Bronchial epithelial cell (primary cell): ENCODE results near the gene LCTL. TPM values are rescaled to one million over a fixed set of nuclear protein-coding genes. Genes with fewer than 3 reads are reported as not detected.

Source experiments
- DNase-seq: peaks from one replicate; pipeline ENCODE4 v3.0.0-alpha.2; 2010; ENCODE audit warnings: low read depth
- FAIRE-seq: peaks from 2 replicates; lab custom pipeline; 2011; peaks lifted over from hg19 to GRCh38; lab: Jason Lieb, UNC
- H3K27me3 ChIP-seq: 2 replicates; pipeline ENCODE4 v1.5.1; 2011; ENCODE audit warnings: low read length; ENCODE audit not compliant: control insufficient read depth, insufficient read depth
- H3K36me3 ChIP-seq: 2 replicates; pipeline ENCODE4 v1.5.1; 2011; ENCODE audit warnings: low read length; ENCODE audit not compliant: control insufficient read depth, insufficient read depth
- H3K4me3 ChIP-seq: 2 replicates; pipeline ENCODE4 v1.5.1; 2011; ENCODE audit warnings: mild to moderate bottlenecking, low read depth, low read length, control low read depth
- CTCF ChIP-seq: IDR thresholded peaks from 2 replicates; pipeline ENCODE4 v1.5.1; 2011; ENCODE audit warnings: mild to moderate bottlenecking, moderate library complexity, low read length, control low read depth, inconsistent platforms; ENCODE audit not compliant: insufficient read depth, severe bottlenecking
- total RNA-seq: library from RNA; depleted of rRNA; stranded (reverse); fragments of >200 nt; gene quantifications from 2 replicates; pipeline ENCODE4 v1.2.1, GENCODE V29; 2014

The LCTL gene
- total RNA-seq, 1 donor from 2014 or later: 0.26 TPM

DNA sequence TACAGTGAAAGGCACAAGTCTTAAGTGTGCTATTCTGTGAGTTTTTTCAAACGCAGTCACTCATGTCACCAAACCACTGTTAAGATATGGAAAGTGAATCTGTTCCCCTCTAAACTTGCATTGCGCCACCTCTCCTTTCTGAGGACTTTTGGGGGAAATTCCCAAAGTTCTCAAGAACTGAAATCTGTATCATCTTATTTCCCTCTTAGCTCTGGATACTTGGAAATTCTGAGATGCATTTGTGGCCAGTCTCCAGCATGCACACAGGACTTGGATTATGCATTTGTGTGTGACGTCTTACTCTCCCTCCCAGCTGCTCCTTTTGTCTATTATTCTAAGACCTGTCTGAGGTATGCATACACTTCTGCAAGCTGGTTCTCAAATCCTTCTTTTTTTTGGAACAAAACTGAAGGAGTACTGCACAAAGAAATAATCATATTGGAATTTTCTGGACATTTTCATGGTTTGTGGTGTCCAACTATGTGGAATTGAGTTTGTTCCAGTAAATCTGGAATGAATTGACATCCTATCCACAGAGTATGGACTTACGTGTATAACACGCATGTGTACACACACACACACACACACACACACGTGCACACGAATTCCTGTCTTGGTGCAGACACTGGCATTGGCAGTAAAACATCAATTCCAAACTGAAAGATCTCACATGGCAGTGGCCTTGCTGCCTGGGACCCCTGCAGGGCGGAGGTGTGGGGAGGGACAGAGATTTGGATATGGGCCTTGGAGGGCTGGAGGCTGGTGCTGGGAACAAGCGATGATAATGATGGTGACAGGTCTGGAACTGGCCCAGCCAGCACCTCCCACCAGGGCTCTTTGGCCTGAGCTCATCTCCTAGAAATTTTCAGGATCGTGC, 8.2 kb upstream of the LCTL start:
- no peaks in the 10 kb centered on the region for H3K36me3 ChIP-seq
- no peak for TF ChIP-seq CTCF
- no peak overlapping the region for H3K4me3 ChIP-seq
- peaks cover 1% of the 10 kb centered on the region for H3K27me3 ChIP-seq
- DNase-seq: no peak
- FAIRE-seq: no peak

DNA sequence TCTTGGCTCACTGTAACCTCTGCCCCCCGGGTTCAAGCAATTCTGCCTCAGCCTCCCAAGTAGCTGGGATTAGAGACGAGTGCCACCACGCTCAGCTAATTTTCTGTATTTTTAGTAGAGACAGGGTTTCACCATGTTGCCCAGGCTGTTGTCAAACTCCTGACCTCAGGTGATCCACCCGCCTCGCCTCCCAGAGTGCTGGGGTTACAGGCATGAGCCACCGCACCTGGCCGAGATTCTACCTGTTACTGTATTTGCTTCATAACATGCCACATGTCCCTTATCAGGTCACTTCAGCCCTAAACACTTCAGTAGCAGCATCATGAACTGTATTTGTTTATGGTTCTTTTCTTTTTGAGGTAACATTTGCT, 7.5 kb upstream of the LCTL start:
- no peak for DNase-seq
- Histone ChIP-seq H3K36me3 (no peaks in the 10 kb centered on the region), H3K4me3 (no peak overlapping the region), H3K27me3 (peaks cover 1% of the 10 kb centered on the region)
- no peak for TF ChIP-seq CTCF
- FAIRE-seq: no peak

- DNase-seq (no peak), FAIRE-seq (no peak)
- peaks cover 1% of the 10 kb centered on the region for H3K27me3 ChIP-seq
- no peaks in the 10 kb centered on the region for H3K36me3 ChIP-seq
- no peak for TF ChIP-seq CTCF
- no peak overlapping the region for H3K4me3 ChIP-seq
These were observed 6.3 kb upstream of the LCTL start for GRCh38 chr15:66572146-66572545.

DNA sequence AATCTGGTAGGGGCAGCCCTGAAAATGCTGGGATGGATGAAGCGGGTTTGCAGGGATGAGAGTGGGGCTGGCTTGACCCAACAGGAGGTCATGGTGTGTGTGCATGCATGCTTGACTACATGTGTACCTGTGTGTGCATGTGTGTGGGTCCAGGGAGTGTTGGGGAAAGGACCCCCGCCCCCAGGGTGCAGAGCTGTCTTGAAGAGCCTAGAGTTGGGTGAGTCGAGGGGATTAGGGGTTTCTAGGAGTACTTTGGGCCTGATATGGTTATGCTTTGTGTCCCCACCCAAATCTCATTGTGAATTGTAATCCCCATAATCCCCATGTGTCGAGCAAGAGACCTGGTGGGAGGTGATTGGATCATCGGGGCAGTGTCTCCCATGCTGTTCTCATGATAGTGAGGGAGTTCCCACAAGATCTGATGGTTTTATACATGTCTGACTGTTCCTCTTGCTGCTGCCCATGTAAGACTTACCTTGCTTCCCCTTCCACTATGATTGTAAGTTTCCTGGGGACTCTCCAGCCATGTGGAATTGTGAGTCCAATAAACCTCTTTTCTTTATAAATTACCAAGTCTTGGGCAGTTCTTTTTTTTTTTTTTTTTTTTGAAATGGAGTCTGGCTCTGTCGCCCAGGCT, 5.2 kb upstream of the LCTL start:
- FAIRE-seq: no peak
- peaks cover 1% of the 10 kb centered on the region for H3K27me3 ChIP-seq

DNA sequence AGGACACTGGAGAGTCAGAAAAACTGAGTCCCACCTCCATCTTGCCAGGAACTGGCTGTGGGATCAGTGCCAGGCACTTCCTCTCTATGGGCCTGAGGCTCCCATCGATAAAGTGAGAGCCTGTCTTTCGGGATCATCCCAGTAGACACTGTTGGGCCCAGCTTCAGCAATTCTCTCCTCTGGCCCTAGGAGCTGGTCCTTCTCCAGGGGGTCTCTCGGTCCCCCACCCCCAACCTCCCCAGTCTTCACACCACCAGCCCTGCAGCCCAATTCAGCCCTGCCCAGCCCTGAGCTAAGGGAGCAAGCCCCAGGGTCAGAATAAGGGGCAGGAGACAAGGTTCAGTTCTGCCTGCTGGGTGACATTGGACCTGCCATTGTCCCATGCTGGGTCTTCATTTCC, 4.5 kb upstream of the LCTL start:
- Histone ChIP-seq H3K27me3 (peaks cover 1% of the 10 kb centered on the region), H3K36me3 (no peaks in the 10 kb centered on the region), H3K4me3 (no peak overlapping the region)
- no peak for TF ChIP-seq CTCF
- DNase-seq (no peak), FAIRE-seq (no peak)

More for the DNA sequence above, 5.2 kb upstream of the LCTL start:
- no peak for TF ChIP-seq CTCF
- Histone ChIP-seq H3K4me3 (no peak overlapping the region), H3K36me3 (no peaks in the 10 kb centered on the region)
- no peak for DNase-seq
